Activated T-cell treated with anti-CD3 and anti-CD28 coated beads for 48 hours (primary cell): ENCODE measurements around the gene NELFCD.
"Not testable (repeated sequence)": the region's sequence is repeated elsewhere in the genome, so short reads cannot be mapped to it uniquely, and the experiment has no call there.

Experiments used
- DNase-seq: peaks from one replicate; pipeline ENCODE4 v3.0.0-alpha.2; 2020; ENCODE audit warnings: low read depth

The NELFCD gene

DNA sequence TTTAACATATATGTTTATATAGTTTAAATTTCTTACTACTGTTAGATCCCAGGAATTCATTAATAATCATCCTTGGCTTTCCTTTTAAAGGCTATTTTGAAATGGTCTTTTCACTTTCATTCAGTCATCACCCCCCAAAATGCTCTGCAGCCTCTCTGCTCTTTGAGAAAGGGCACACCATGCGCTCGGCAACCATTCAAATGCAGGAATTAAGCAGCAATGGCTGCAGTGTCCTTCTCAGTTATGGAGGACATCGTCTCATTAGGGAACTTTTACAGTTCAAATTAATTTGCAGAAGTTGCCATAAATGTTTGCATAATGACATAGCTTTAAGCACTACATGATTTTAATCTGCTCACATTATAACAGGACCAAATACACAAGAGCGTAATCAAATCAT, 44.5 kb downstream of the NELFCD start:
- no peak for DNase-seq

DNA sequence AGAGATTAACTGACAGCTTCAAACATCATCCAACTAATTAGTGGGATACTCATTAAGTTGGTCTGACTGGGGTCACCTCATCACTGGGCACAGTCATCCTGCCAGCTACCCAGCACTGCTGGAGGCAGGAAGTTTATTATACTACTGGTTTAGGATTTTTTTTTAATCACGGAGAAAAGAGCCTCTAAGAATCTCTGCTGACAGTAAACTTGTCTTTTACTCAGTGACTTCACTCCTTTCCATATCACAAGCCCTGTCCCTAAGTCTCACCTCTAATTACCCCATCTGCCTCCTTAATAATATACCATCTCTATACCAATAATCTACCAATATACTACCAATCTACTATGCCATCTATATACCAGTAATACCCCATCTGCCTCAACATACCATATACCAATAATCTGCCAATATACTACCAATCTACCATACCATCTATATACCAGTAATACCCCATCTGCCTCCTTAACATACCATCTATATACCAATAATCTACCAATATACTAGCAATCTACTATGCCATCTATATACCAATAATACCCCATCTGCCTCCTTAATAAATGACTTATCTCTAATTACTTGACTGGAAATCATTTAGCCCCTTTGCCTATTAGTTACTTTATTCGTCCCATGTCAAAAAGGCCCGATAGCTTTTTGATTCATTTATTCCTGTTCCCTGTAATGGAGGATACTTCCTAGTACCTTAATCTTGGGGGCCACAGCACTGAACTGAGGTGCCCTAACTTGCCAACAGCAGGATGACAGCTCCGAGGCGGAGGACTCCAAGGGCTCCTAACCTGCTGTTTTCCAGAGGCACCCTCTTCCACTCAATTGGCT, 46.1 kb downstream of the NELFCD start:
- DNase-seq: no peak

DNA sequence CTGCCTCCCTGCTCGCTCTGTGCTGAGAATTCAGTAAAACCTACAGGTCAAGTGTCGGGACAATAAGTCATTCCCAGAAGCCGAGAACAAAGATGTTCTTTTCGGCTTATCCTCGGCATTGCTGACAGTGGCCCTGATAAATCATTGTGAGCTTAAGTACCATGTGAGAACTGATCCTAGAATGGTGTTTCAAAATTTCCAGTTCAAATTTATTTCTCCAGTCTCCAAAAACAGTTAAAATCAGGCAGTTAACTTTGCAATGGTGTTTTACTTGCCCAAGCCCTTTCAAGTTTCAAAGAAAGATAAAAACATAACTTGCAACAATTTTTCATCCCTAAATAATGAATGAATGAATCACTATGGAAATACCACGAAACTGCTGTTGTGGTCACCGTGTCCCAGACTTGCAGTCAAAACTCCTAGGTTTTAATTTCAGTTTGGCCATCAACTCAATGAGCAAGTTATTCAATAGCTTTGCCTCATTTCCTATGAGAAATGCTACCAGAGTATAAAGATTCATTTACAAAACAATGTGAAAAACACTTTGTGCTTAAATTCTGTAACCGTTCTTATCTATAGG, 46.8 kb downstream of the NELFCD start:
- DNase-seq: no peak

GRCh38 chr20:59028812-59029211, 47.8 kb downstream of the NELFCD start:
- no peak for DNase-seq

GRCh38 chr20:59030911-59031563, 50.0 kb downstream of the NELFCD start:
- DNase-seq: no peak

- DNase-seq: no peak
Observed at GRCh38 chr20:59031564-59032022, 50.5 kb downstream of the NELFCD start.

- DNase-seq: peak; percentile 97
Observed at GRCh38 chr20:59032023-59032712, 51.1 kb downstream of the NELFCD start, which contains the start of gene ATP5F1E. Gene ATP5F1E, minus strand, starts transcription at chr20:59032335. Its CDS starts 84 bp downstream, at chr20:59032251.

DNA sequence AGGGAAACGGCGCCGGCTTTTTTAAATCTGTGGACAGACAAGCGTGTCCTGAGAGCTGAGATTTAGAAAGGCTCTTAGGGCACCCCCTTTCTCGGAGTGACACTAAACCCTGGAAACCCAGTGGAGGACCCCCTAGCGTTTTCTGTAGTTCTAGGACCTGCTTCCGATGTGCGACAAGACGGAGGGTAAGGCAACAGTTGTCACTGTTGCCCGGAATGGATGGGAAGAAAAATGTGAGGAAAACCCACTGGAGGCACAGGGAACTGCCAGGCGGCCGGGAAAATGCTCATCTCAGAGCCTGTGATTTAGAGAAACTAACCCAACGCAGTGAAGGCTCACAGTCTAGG, 51.6 kb downstream of the NELFCD start:
- DNase-seq: no peak

- DNase-seq: no peak
Observed at GRCh38 chr20:59033093-59033492, 52.0 kb downstream of the NELFCD start.

GRCh38 chr20:59033616-59034165, 52.6 kb downstream of the NELFCD start:
- no peak for DNase-seq

GRCh38 chr20:59035381-59035780, 54.3 kb downstream of the NELFCD start:
- DNase-seq: no peak

DNA sequence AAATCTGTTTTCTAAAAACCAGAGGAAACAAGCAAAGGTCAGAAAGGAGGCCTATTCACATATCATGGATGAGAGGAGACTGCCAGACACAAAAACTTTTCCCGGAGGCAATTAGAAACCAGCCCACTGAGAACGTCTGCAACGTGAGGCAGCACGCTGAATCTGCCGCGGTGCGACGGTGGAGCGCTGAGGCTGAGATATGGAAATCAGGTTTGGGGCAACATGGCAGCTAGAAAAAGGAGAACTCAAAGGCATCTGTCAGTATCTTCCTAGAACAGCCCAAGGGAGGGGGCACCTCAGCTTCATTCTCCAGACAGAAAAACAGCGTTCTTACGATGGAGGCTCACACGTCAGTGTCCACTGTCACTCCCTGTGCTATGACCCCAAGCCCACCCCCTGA, 56.3 kb downstream of the NELFCD start:
- DNase-seq: no peak

DNA sequence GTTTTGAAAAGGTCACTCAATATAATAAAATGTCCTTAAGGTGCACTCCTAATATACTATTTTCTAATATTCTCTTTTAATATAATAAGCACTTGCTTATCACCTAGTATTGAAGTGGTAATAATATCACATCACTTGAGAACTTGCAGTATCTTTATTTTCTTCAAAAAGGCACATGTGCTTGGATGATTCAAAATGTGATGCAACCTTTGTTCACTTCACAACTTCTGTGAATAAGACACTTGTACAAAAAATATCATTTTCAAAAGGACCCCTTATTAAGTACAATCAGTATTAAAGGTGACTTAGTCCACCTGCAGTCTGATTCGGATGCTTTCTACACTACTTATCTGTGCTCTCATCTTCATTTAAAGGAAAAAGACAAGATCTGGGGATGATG, 58.2 kb downstream of the NELFCD start:
- no peak for DNase-seq

DNA sequence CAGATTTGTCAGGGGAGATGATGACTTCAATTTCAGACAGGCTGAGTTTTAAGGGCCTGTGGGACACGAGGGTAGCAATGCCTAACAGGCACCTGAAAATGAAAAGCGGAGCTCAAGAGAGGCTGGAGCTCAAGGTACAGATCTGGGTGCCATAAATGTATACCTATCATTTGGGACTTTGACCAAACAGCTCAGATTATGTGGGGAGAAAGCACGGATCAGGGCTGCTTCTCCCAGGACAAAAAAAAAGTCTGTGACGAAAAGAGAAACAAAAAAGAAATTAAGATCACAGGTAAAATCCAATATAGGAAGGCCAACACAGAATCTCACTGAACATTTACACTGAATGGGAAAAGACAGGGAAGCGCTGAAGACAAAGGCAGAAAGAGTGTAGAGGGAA, 59.6 kb downstream of the NELFCD start:
- DNase-seq: no peak

GRCh38 chr20:59041487-59041886, 60.4 kb downstream of the NELFCD start:
- not testable (repeated sequence) for DNase-seq

DNA sequence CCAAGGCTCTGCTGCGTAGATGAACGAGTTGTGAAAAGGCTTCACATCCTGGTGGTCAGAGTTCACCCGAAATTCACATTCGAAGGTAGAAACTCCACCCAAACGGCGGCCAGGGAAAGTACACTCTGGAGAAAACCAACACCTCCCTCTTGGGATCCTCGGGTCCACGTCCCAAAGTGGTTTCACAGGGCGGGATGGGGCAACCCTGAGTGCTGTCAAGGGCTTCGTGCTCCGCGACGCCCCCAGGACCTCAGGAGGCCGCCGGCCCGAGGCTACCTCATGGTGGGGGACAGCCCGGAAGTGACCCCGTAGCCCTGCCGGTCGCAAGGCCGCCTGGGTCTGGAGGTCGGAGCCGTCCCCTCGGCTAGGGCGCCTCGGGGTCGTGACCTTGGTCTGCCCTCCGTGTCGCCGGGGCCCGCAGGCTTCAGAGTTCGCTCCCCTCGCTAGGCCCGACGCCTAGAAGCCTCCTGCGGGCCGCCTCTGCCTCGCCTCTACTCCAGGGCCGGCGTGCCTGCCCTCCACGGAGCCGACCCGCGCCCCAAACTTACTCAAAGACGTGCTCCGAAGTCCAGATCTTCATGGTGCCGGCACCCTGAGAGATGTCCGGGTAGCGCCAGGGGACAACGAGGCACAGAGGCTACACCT, 61.2 kb downstream of the NELFCD start, which contains the start of gene PRELID3B:
Gene PRELID3B, minus strand, starts transcription at position 636 of the 645 bp plus-strand sequence. Its CDS starts 56 bp downstream, at position 580.
- DNase-seq: no peak

DNA sequence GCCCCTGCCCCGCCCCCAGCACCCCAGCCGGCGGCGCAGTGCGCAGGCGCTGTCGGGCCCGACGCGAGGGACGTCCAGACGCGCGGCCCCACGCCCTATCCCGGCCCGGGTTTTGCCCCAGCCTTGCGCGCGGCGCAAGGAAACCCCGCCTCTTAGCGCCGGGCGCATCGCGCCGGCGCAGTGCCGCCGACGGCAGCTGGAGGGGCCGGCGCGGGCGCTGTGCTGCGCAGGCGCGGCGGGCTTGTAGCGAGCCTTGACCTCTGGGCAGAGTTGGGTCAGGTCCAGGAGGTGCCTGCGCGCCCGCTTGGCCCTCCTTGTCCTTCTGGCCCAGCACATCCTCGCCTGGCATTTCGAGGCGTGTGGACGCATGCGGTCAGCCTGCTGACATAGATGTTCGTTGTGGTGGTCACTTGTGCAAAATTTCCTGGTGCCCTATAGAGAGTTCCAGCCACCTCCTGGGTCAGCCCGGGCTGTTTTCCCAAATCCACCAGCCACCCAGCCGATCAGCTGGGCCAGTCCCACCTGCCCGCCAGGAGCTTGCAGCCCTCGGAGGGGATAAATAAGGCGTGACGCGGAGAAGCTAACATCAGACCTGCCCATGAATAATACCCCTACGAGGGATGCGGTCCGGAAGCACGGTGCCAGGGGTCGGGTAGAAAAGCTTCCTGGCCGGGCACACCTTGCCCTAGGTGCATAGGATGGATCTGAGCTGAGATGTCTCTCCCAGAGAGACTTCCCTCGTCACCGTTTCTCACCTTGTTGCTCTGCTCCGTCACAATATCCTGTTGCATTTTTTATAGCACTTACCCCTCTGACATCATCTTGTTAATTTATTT, 62.0 kb downstream of the NELFCD start:
- DNase-seq: peak; percentile 97

- DNase-seq: no peak
Observed at GRCh38 chr20:59043698-59044097, 62.6 kb downstream of the NELFCD start.

DNA sequence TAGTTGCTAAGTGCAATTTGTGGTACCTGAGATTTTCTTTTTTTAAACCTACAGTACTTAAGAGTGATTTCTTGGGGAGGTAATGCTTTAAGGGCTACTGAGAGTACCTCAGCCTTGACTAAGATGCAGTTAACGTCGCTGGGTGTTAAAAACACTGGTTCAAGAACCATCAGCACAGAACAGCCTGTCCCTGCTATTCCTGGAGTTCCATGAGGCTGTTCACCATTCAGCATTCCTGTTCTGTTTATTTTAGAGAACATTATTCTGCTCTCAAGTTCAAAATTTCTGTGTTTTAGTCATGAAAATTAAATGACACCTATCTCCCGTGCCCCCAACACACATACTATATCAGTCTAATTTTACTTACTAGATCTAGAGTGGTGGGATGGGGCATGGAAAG, 63.2 kb downstream of the NELFCD start:
- no peak for DNase-seq
